Thoracic aorta (tissue), 2 donors: Measurements from ENCODE around the gene CMTM7. TPM values are rescaled to one million over a fixed set of nuclear protein-coding genes. Genes with fewer than 3 reads are reported as not detected.

Experiments
- ATAC-seq: fragments of 150-250 bp; one replicate; pipeline ENCODE4 v1.8.0; 2017; ENCODE audit warnings: low read depth; ENCODE audit not compliant: insufficient number of reproducible peaks, low FRiP score
- DNase-seq: peaks from one replicate; pipeline ENCODE4 v3.0.0-alpha.2; 2020; ENCODE audit warnings: low spot score
- H3K27ac ChIP-seq, 2 donors: fragments of 200-600 bp; sonication (generic); 1 replicate in 1 of 2; 2 replicates in 1 of 2; pipeline ENCODE4 v1.5.1; 2016; ENCODE audit warnings: mild to moderate bottlenecking in 2 of 2, moderate library complexity in 2 of 2
- H3K27me3 ChIP-seq: fragments of 200-600 bp; sonication (generic); replicated peaks from 2 replicates; pipeline ENCODE4 v1.6.0; 2016; ENCODE audit warnings: mild to moderate bottlenecking; ENCODE audit not compliant: insufficient read depth
- H3K36me3 ChIP-seq: fragments of 200-600 bp; sonication (generic); one replicate; pipeline ENCODE4 v1.5.1; 2016
- H3K4me1 ChIP-seq, 2 donors: fragments of 200-600 bp; sonication (generic); 1 replicate in 1 of 2; 2 replicates in 1 of 2; pipeline versions ENCODE4 v1.5.1 to v1.6.0; 2016; ENCODE audit warnings: low read depth in 2 of 2, mild to moderate bottlenecking in 1 of 2; ENCODE audit not compliant: control insufficient read depth in 1 of 2
- H3K4me3 ChIP-seq: fragments of 200-600 bp; sonication (generic); 2 replicates; pipeline ENCODE4 v1.5.1; 2016; ENCODE audit warnings: mild to moderate bottlenecking
- H3K9me3 ChIP-seq: fragments of 200-600 bp; sonication (generic); 2 replicates; pipeline ENCODE4 v1.5.1; 2016
- total RNA-seq, 2 donors: library from RNA; depleted of rRNA; stranded (reverse); fragments of >200 nt; gene quantifications; one replicate each; pipeline versions ENCODE4 v1.1.0 to v1.2.3, GENCODE V29; 2016
- TF ChIP-seq, protein P1 (sequence below): fragments of 200-600 bp; sonication (generic); IDR thresholded peaks from one replicate; pipeline ENCODE4 v1.5.1; 2019; ENCODE audit warnings: antibody characterized with exemption

CMTM7 gene
- total RNA-seq, 2 donors from 2014 or later: 10.3 to 21.5 TPM

DNA sequence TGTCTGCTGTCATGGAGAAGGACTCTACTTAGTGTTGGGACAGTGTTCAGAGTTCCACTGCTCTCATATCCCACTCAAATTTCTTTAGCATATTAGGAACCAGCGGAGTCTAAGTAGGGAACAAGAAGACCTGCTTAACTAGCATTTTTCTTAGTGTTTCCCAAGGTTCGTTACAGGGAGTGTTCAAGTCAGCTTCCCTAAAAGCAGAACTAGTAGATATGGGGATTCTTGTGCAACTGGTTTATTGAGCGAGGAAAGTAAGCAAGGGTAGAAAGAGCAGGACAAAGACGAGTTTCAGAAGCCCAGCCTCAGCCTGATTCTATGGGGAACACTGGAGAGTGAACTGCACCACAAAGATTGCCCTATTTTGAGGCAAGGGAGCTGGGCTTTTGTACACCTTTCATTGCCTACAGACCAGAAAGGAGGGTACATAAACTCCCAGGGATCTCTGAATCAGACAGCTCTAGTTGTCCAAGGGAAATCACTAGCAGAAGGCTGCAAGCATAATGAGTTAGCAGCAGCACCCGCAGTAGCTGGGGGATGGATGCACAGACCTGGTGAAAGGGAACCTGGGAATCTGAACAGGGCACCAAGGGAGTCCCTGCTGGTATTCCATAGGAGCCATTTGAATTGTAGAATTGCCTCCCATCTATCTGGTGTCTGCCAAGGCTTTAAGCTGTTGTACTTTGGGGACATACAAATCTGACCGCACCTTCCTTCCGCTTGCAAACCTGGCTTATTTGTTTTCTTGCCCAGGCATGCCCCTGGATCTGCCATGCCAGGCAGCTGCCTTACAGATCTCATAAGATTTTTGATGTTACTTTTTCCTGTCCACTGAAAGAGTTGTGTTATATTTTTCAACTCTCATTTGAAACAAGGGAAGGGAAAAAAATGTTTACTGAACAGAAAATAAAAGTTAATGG lies 15.1 kb downstream of the CMTM7 start:
- H3K4me1 ChIP-seq: peaks cover 0 to 4% of the 10 kb centered on the region in 2 donors
- ATAC-seq (no peak), DNase-seq (no peak)
- H3K36me3 ChIP-seq: no peaks in the 10 kb centered on the region
- no peaks in the 10 kb centered on the region for H3K9me3 ChIP-seq
- H3K27ac ChIP-seq: no peak overlapping the region
- H3K4me3 ChIP-seq: no peak overlapping the region
- TF ChIP-seq, protein P1, sequence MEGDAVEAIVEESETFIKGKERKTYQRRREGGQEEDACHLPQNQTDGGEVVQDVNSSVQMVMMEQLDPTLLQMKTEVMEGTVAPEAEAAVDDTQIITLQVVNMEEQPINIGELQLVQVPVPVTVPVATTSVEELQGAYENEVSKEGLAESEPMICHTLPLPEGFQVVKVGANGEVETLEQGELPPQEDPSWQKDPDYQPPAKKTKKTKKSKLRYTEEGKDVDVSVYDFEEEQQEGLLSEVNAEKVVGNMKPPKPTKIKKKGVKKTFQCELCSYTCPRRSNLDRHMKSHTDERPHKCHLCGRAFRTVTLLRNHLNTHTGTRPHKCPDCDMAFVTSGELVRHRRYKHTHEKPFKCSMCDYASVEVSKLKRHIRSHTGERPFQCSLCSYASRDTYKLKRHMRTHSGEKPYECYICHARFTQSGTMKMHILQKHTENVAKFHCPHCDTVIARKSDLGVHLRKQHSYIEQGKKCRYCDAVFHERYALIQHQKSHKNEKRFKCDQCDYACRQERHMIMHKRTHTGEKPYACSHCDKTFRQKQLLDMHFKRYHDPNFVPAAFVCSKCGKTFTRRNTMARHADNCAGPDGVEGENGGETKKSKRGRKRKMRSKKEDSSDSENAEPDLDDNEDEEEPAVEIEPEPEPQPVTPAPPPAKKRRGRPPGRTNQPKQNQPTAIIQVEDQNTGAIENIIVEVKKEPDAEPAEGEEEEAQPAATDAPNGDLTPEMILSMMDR: no peak
- no peaks in the 10 kb centered on the region for H3K27me3 ChIP-seq

DNA sequence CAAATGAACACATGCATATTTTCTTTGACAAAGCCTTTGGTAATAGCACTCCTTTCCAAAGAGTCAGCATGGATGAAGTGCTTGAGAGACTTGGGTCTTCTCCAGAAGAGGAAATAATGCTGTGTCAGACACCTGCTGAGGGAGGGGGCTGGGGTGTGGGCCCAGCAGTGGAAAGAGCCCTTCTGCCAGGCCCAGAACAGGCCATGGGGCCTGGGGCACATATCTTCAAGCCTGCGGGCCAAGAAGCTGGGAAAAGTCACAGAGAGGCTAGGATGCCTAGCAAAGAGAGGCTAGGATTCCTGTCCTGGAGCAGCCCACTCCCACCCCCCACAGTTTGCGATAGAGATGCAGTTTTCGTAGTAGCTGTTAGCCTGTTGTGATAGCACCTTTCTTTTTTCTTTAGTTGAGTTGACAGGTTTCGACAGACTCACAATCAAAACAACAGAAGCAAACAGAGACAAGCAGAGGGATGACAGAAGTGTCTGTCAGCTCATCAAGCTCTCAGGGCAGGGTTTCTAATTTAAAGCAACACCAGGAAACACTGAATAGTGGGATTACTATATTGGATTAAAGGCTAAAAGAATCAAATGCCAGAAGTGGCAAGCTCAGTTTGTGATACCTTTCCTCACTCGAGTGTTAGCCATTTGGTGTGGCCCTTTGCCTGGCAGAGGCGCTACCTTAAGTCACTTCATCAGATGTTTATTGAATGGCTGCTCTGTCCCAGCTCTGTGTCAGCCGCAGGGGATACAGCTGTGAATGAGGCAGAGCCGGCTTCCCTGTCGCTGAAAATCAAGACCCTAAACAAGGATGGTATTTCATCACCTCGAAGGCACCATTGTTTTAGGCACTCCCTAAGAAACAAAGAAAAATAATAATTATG lies 19.0 kb downstream of the CMTM7 start:
- Histone ChIP-seq H3K27me3 (no peaks in the 10 kb centered on the region), H3K4me3 (no peak overlapping the region), H3K27ac (no peak overlapping the region), H3K36me3 (no peaks in the 10 kb centered on the region), H3K4me1 (peaks cover 4 to 6% of the 10 kb centered on the region in 2 donors), H3K9me3 (no peaks in the 10 kb centered on the region)
- no peak for ATAC-seq
- DNase-seq: no peak
- TF ChIP-seq, protein P1: no peak

DNA sequence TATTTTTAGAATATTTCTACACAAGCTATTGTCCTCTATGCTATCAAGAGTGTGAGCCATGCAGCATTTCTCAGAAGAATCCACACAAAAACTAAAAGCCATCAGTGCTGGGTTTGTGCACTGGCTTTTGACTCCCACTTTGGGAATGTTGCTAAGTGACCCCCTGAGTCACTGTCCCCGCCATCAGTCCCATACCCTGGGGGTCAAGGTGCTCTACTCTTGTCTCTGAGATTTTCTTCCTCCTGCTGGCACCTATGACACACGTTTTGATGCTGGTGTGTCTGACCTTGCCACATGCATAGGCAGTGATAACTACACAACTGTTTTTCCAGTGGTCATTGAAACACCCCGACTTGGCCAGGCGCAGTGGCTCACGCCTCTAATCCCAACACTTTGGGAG lies 19.8 kb downstream of the CMTM7 start:
- Histone ChIP-seq H3K4me1 (peaks cover 4 to 6% of the 10 kb centered on the region in 2 donors), H3K36me3 (no peaks in the 10 kb centered on the region), H3K27me3 (no peaks in the 10 kb centered on the region), H3K27ac (no peak overlapping the region), H3K9me3 (no peaks in the 10 kb centered on the region), H3K4me3 (no peak overlapping the region)
- ATAC-seq: no peak
- no peak for DNase-seq
- TF ChIP-seq, protein P1: no peak

DNA sequence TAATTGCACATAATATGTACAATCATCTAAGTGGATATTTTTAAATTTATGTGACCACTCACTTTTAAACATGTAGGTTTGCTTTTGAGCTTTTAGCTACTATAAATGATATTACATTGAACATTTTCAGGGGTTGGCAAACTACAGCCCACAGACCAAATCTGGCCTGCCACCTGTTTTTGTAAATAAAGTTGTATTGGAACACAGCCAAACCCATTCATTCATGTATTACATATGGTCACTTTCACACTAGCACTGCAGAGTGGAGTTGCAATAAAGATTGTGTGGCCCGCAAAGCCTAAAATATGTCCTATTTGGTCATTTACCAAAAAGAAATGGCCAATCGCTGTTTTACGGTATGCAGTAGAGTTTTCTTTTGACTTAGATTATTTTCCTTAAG lies 21.2 kb downstream of the CMTM7 start:
- no peak overlapping the region for H3K27ac ChIP-seq
- DNase-seq (no peak), ATAC-seq (no peak)
- H3K9me3 ChIP-seq: no peaks in the 10 kb centered on the region
- peaks cover 4 to 6% of the 10 kb centered on the region in 2 donors for H3K4me1 ChIP-seq
- TF ChIP-seq, protein P1: no peak
- H3K27me3 ChIP-seq: no peaks in the 10 kb centered on the region
- no peak overlapping the region for H3K4me3 ChIP-seq
- no peaks in the 10 kb centered on the region for H3K36me3 ChIP-seq
